CD4-positive, alpha-beta T cell treated with Interleukin-15 for 1 hour (primary cell): ENCODE measurements around the gene DUS4L.

Source experiments
- DNase-seq: peaks from one replicate; pipeline ENCODE4 v3.0.0-alpha.2; 2020

Gene DUS4L

GRCh38 chr7:107580716-107581383 lies 17.1 kb downstream of the DUS4L start:
- no peak for DNase-seq

- no peak for DNase-seq
These were observed 17.7 kb downstream of the DUS4L start for GRCh38 chr7:107581387-107582013.

- no peak for DNase-seq
These were observed 19.1 kb downstream of the DUS4L start for GRCh38 chr7:107582875-107583274.

- no peak for DNase-seq
These were observed 20.9 kb downstream of the DUS4L start for GRCh38 chr7:107584716-107585115.

GRCh38 chr7:107588529-107589130 lies 24.9 kb downstream of the DUS4L start:
- DNase-seq: no peak

GRCh38 chr7:107591421-107591820 lies 27.6 kb downstream of the DUS4L start:
- no peak for DNase-seq

GRCh38 chr7:107592361-107593024 lies 28.7 kb downstream of the DUS4L start:
- DNase-seq: no peak

GRCh38 chr7:107593025-107593410 lies 29.2 kb downstream of the DUS4L start:
- DNase-seq: no peak

GRCh38 chr7:107594961-107595737 lies 31.4 kb downstream of the DUS4L start:
- no peak for DNase-seq

GRCh38 chr7:107596881-107597581 lies 33.3 kb downstream of the DUS4L start:
- no peak for DNase-seq

GRCh38 chr7:107597582-107597916 lies 33.8 kb downstream of the DUS4L start:
- no peak for DNase-seq

GRCh38 chr7:107597953-107598352 lies 34.2 kb downstream of the DUS4L start:
- DNase-seq: no peak

GRCh38 chr7:107599262-107599661 lies 35.5 kb downstream of the DUS4L start:
- DNase-seq: no peak

- no peak for DNase-seq
These were observed 37.0 kb downstream of the DUS4L start for GRCh38 chr7:107600816-107601215.

- DNase-seq: no peak
These were observed 41.5 kb downstream of the DUS4L start for GRCh38 chr7:107605218-107605815.

- no peak for DNase-seq
These were observed 42.5 kb downstream of the DUS4L start for GRCh38 chr7:107606303-107606702.

GRCh38 chr7:107609811-107610261 lies 46.1 kb downstream of the DUS4L start:
- no peak for DNase-seq

GRCh38 chr7:107610323-107610722 lies 46.6 kb downstream of the DUS4L start:
- DNase-seq: no peak

- DNase-seq: no peak
These were observed 49.7 kb downstream of the DUS4L start for GRCh38 chr7:107613439-107613838.

GRCh38 chr7:107613948-107614347 lies 50.2 kb downstream of the DUS4L start:
- no peak for DNase-seq

GRCh38 chr7:107614425-107614824 lies 50.7 kb downstream of the DUS4L start:
- no peak for DNase-seq
